ENCODE results near the gene UCP3. TPM values are rescaled to one million over a fixed set of nuclear protein-coding genes. Genes with fewer than 3 reads are reported as not detected.

UCP3 gene
- polyA plus RNA-seq, 1 experiment, result 0.77 TPM

DNA sequence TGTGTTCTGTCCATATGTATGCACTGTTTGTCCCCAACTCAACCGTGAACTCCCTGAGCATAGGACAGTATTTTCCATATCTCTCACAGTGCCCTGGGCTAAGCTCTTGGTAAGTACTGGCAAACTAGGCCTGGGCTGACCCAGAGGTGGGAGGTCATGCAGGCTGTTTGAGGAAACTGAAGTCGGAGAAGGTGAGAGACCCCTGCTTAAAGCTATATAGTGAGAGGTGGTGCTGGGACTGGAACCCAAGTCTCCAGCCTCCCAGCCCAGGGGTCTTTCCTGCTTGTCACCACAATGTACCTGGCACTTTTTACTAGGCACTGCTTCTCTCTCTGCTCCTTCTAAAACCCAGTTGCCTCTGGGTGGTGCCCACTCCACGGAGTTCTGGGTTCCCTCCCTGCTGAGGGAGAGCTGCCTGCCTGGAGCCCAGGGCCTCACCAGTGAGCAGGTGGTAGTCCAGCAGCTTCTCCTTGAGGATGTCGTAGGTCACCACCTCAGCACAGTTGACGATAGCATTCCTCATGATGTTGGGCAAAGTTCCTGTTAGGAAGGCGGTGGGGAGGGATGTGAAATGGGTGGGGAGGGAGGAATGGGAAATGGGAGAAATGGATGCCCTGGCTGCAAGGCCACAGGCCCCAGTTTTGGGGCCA is 4.7 kb downstream of the UCP3 start:
- Histone ChIP-seq H3K27me3 (ENCODE audit: control insufficient read depth, insufficient read depth, low read length) (no peaks in the 10 kb centered on the region), H3K36me3 (ENCODE audit: control insufficient read depth, insufficient read depth, low read length) (peaks cover 8% of the 10 kb centered on the region), H3K4me3 (ENCODE audit: low read depth, low read length) (no peak overlapping the region)
- CTCF ChIA-PET, result no interaction called here
- DNase-seq (ENCODE audit: low read depth), result no peak
- POLR2A ChIA-PET, result no interaction called here
- TF ChIP-seq, protein P1, sequence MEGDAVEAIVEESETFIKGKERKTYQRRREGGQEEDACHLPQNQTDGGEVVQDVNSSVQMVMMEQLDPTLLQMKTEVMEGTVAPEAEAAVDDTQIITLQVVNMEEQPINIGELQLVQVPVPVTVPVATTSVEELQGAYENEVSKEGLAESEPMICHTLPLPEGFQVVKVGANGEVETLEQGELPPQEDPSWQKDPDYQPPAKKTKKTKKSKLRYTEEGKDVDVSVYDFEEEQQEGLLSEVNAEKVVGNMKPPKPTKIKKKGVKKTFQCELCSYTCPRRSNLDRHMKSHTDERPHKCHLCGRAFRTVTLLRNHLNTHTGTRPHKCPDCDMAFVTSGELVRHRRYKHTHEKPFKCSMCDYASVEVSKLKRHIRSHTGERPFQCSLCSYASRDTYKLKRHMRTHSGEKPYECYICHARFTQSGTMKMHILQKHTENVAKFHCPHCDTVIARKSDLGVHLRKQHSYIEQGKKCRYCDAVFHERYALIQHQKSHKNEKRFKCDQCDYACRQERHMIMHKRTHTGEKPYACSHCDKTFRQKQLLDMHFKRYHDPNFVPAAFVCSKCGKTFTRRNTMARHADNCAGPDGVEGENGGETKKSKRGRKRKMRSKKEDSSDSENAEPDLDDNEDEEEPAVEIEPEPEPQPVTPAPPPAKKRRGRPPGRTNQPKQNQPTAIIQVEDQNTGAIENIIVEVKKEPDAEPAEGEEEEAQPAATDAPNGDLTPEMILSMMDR (IDR thresholded peaks at IDR 0.05; ENCODE audit: insufficient read depth, low read depth, low read length), result no peak

- no peaks in the 10 kb centered on the region for H3K27me3 ChIP-seq (ENCODE audit: control insufficient read depth, insufficient read depth, low read length)
- TF ChIP-seq, protein P1 (IDR thresholded peaks at IDR 0.05; ENCODE audit: insufficient read depth, low read depth, low read length), result no peak
- ChIA-PET POLR2A (no interaction called here), CTCF (interaction anchor here (0.7 kb wide), 1 partner anchor 13 kb away, joined by 3 read pairs; no protein-coding TSS in a partner anchor)
- no peak for DNase-seq (ENCODE audit: low read depth)
- H3K4me3 ChIP-seq (ENCODE audit: low read depth, low read length), result no peak overlapping the region
- peaks cover 5% of the 10 kb centered on the region for H3K36me3 ChIP-seq (ENCODE audit: control insufficient read depth, insufficient read depth, low read length)
Observed at GRCh38 chr11:74002832-74003231, 6.1 kb downstream of the UCP3 start.

GRCh38 chr11:74001822-74002286 is 7.0 kb downstream of the UCP3 start:
- POLR2A ChIA-PET, result no interaction called here
- CTCF ChIA-PET, result no interaction called here
- no peak overlapping the region for H3K4me3 ChIP-seq (ENCODE audit: low read depth, low read length)
- TF ChIP-seq, protein P1 (IDR thresholded peaks at IDR 0.05; ENCODE audit: insufficient read depth, low read depth, low read length), result no peak
- H3K27me3 ChIP-seq (ENCODE audit: control insufficient read depth, insufficient read depth, low read length), result no peaks in the 10 kb centered on the region
- DNase-seq (ENCODE audit: low read depth), result no peak
- H3K36me3 ChIP-seq (ENCODE audit: control insufficient read depth, insufficient read depth, low read length), result peaks cover 5% of the 10 kb centered on the region

- no peak overlapping the region for H3K4me3 ChIP-seq (ENCODE audit: low read depth, low read length)
- no peak for DNase-seq (ENCODE audit: low read depth)
- H3K36me3 ChIP-seq (ENCODE audit: control insufficient read depth, insufficient read depth, low read length), result peaks cover 5% of the 10 kb centered on the region
- CTCF ChIA-PET, result no interaction called here
- TF ChIP-seq, protein P1 (IDR thresholded peaks at IDR 0.05; ENCODE audit: insufficient read depth, low read depth, low read length), result no peak
- POLR2A ChIA-PET, result no interaction called here
- H3K27me3 ChIP-seq (ENCODE audit: control insufficient read depth, insufficient read depth, low read length), result no peaks in the 10 kb centered on the region
Observed at GRCh38 chr11:74000307-74001133, 8.4 kb downstream of the UCP3 start.

GRCh38 chr11:73999581-74000306 is 9.1 kb downstream of the UCP3 start:
- TF ChIP-seq, protein P1 (IDR thresholded peaks at IDR 0.05; ENCODE audit: insufficient read depth, low read depth, low read length), result no peak
- Histone ChIP-seq H3K27me3 (ENCODE audit: control insufficient read depth, insufficient read depth, low read length) (no peaks in the 10 kb centered on the region), H3K36me3 (ENCODE audit: control insufficient read depth, insufficient read depth, low read length) (peaks cover 2% of the 10 kb centered on the region; the same call in 1 of the 2 replicates), H3K4me3 (ENCODE audit: low read depth, low read length) (no peak overlapping the region)
- CTCF ChIA-PET, result no interaction called here
- POLR2A ChIA-PET, result no interaction called here
- no peak for DNase-seq (ENCODE audit: low read depth)
